SKM-1 treated with dmso at 0.1 percent for 144 hours (cell line): ENCODE data around the gene SMC1A.

Source experiments
- DNase-seq: peaks from one replicate; lab custom pipeline; 2025; ENCODE audit not compliant: unreplicated experiment; lab: John Stamatoyannopoulos, UW

The SMC1A gene

GRCh38 chrX:53347948-53348347, 74.5 kb downstream of the SMC1A start:
- DNase-seq = no peak

GRCh38 chrX:53340852-53341645, 81.4 kb downstream of the SMC1A start:
- DNase-seq = no peak

GRCh38 chrX:53337101-53337500, 85.4 kb downstream of the SMC1A start:
- no peak for DNase-seq

- no peak for DNase-seq
Observed at GRCh38 chrX:53333853-53334252, 88.6 kb downstream of the SMC1A start.

GRCh38 chrX:53332204-53332603, 90.2 kb downstream of the SMC1A start:
- no peak for DNase-seq

GRCh38 chrX:53330331-53330730, 92.1 kb downstream of the SMC1A start:
- no peak for DNase-seq

- no peak for DNase-seq
Observed at GRCh38 chrX:53324803-53325202, 97.7 kb downstream of the SMC1A start.
